HepG2 (cell line): ENCODE data around the gene DOK4. TPM values are rescaled to one million over a fixed set of nuclear protein-coding genes. Genes with fewer than 3 reads are reported as not detected.

Experiments
- CC2D1A ChIP-seq: sonication (generic); formaldehyde crosslinking; IDR thresholded peaks from 2 replicates; pipeline ENCODE4 v1.8.1; 2023; ENCODE audit warnings: mild to moderate bottlenecking, missing genetic modification reagents
- ELF1 ChIP-seq: sonication (generic); formaldehyde crosslinking; IDR thresholded peaks from 2 replicates; pipeline ENCODE4 v1.4.0; 2020; ENCODE audit warnings: missing genetic modification reagents
- ELF4 ChIP-seq: sonication (generic); formaldehyde crosslinking; IDR thresholded peaks from 2 replicates; pipeline ENCODE4 v1.5.0; 2020; ENCODE audit warnings: missing genetic modification reagents, mild to moderate bottlenecking, moderate library complexity, borderline replicate concordance
- EP300 ChIP-seq, 3 experiments: sonication (generic) in 1 of 3; formaldehyde crosslinking in 1 of 3; IDR thresholded peaks; 2 replicates each; pipeline versions ENCODE4 v1.5.1 to v1.6.1; 2011 to 2020; ENCODE audit warnings: low read depth in 2 of 3, low read length in 2 of 3, borderline replicate concordance in 1 of 3, improper control_type of control experiment in 1 of 3, mild to moderate bottlenecking in 1 of 3, missing genetic modification reagents in 1 of 3, moderate library complexity in 1 of 3
- ERF ChIP-seq: IDR thresholded peaks from 2 replicates; pipeline ENCODE4 v1.6.1; 2018; ENCODE audit warnings: missing biosample characterization, missing genetic modification reagents
- FOXA1 ChIP-seq, 2 experiments: fragments of 450-650 bp in 1 of 2; sonication (generic) in 1 of 2; formaldehyde crosslinking in 1 of 2; IDR thresholded peaks; 2 replicates each; pipeline versions ENCODE4 v1.4.0 to v1.6.1; 2016 to 2020; ENCODE audit warnings: missing genetic modification reagents in 1 of 2
- HCFC1 ChIP-seq: fragments of 150-350 bp; IDR thresholded peaks from 2 replicates; pipeline ENCODE4 v1.6.1; 2014; ENCODE audit warnings: low read depth, low read length
- HNF4A ChIP-seq: sonication (generic); formaldehyde crosslinking; IDR thresholded peaks from 2 replicates; pipeline ENCODE4 v1.4.0; 2020; ENCODE audit warnings: missing genetic modification reagents
- MED8 ChIP-seq: sonication (generic); formaldehyde crosslinking; IDR thresholded peaks from 2 replicates; pipeline ENCODE4 v1.8.1; 2023; ENCODE audit warnings: mild to moderate bottlenecking, missing genetic modification reagents; ENCODE audit not compliant: insufficient replicate concordance
- NCOA5 ChIP-seq: sonication (generic); formaldehyde crosslinking; IDR thresholded peaks from 2 replicates; pipeline ENCODE4 v1.4.0; 2020; ENCODE audit warnings: missing genetic modification reagents
- NCOR1 ChIP-seq: fragments of 200-600 bp; sonication (generic); IDR thresholded peaks from 2 replicates; pipeline ENCODE4 v1.7.0; 2017; ENCODE audit warnings: antibody characterized with exemption, low read length, borderline replicate concordance
- NFYC ChIP-seq: IDR thresholded peaks from 2 replicates; pipeline ENCODE4 v1.6.1; 2016; ENCODE audit warnings: missing genetic modification reagents, missing compliant biosample characterization
- RBM22 ChIP-seq: fragments of 200-400 bp; formaldehyde crosslinking; optimal IDR thresholded peaks from 2 replicates; pipeline ENCODE3; 2017; ENCODE audit warnings: mild to moderate bottlenecking, low read length, moderate library complexity
- RFX3 ChIP-seq: IDR thresholded peaks from 2 replicates; pipeline ENCODE4 v1.6.1; 2016; ENCODE audit warnings: missing biosample characterization, missing genetic modification reagents
- SCMH1 ChIP-seq: sonication (generic); formaldehyde crosslinking; IDR thresholded peaks from 2 replicates; pipeline ENCODE4 v1.9.0; 2021; ENCODE audit warnings: missing genetic modification reagents, mild to moderate bottlenecking, borderline replicate concordance
- SKI ChIP-seq: fragments of 450-650 bp; IDR thresholded peaks from one replicate; pipeline ENCODE4 v1.6.1; 2018; ENCODE audit warnings: mild to moderate bottlenecking; ENCODE audit not compliant: partially characterized antibody
- TCF12 ChIP-seq, 2 experiments: fragments of 450-650 bp in 1 of 2; sonication (generic) in 1 of 2; formaldehyde crosslinking in 1 of 2; IDR thresholded peaks; 2 replicates each; pipeline versions ENCODE4 v1.6.1 to v1.8.0; 2017 to 2022; ENCODE audit warnings: antibody characterized with exemption in 1 of 2, mild to moderate bottlenecking in 1 of 2, missing genetic modification reagents in 1 of 2, moderate library complexity in 1 of 2
- ZBED4 ChIP-seq: sonication (generic); formaldehyde crosslinking; IDR thresholded peaks from 2 replicates; pipeline ENCODE4 v1.4.0; 2020; ENCODE audit warnings: missing genetic modification reagents, borderline replicate concordance
- ZFY ChIP-seq: sonication (generic); formaldehyde crosslinking; IDR thresholded peaks from 2 replicates; pipeline ENCODE4 v1.4.0; 2020; ENCODE audit warnings: missing genetic modification reagents
- ZMYM3 ChIP-seq: sonication (generic); formaldehyde crosslinking; IDR thresholded peaks from 2 replicates; pipeline ENCODE4 v1.5.1; 2020; ENCODE audit warnings: mild to moderate bottlenecking, missing genetic modification reagents
- ZNF256 ChIP-seq: sonication (generic); formaldehyde crosslinking; conservative IDR thresholded peaks from 2 replicates; pipeline ENCODE4 v1.4.0; 2020; ENCODE audit warnings: missing genetic modification reagents
- ZNF441 ChIP-seq: sonication (generic); formaldehyde crosslinking; IDR thresholded peaks from 2 replicates; pipeline ENCODE4 v1.7.0; 2021; ENCODE audit warnings: missing genetic modification reagents, borderline replicate concordance
- ZNF451 ChIP-seq: sonication (generic); formaldehyde crosslinking; IDR thresholded peaks from 2 replicates; pipeline ENCODE4 v1.5.0; 2020; ENCODE audit warnings: mild to moderate bottlenecking, missing genetic modification reagents
- ZNF572 ChIP-seq: sonication (generic); formaldehyde crosslinking; IDR thresholded peaks from 2 replicates; pipeline ENCODE4 v1.5.1; 2020; ENCODE audit warnings: mild to moderate bottlenecking, missing genetic modification reagents
- ZNF781 ChIP-seq: sonication (generic); formaldehyde crosslinking; IDR thresholded peaks from 2 replicates; pipeline ENCODE4 v1.5.1; 2020; ENCODE audit warnings: borderline replicate concordance, mild to moderate bottlenecking, missing genetic modification reagents; ENCODE audit errors: not compliant biosample characterization
- ZNF891 ChIP-seq: sonication (generic); formaldehyde crosslinking; IDR thresholded peaks from 2 replicates; pipeline ENCODE4 v1.5.0; 2020; ENCODE audit warnings: mild to moderate bottlenecking, missing genetic modification reagents
- ZSCAN21 ChIP-seq: sonication (generic); formaldehyde crosslinking; IDR thresholded peaks from 2 replicates; pipeline ENCODE4 v1.8.0; 2022; ENCODE audit warnings: mild to moderate bottlenecking, missing genetic modification reagents, moderate library complexity, borderline replicate concordance
- polyA plus RNA-seq, 8 experiments: library from polyadenylated mRNA; depleted of rRNA in 3 of 8; stranded (reverse) in 7 of 8; unstranded in 1 of 8; fragments of >200 nt; fragmentation: Illumina TruSeq in 4 of 8; extraction: Trizol in 4 of 8; gene quantifications; 2 replicates each; pipeline versions ENCODE4 v1.2.1 to v1.2.3, GENCODE V29; 2011 to 2016; ENCODE audit warnings: low read depth in 4 of 8, missing spikeins in 1 of 8, mixed read lengths in 1 of 8; ENCODE audit not compliant: insufficient read depth in 1 of 8
- total RNA-seq, 5 experiments: library from RNA; depleted of rRNA; stranded (reverse); fragments of >200 nt; fragmentation: Illumina TruSeq; extraction: Trizol; gene quantifications; 2 replicates each; pipeline ENCODE4 v1.2.3, GENCODE V29; 2016; ENCODE audit warnings: low read depth in 1 of 5

Gene DOK4
- total and polyA plus RNA-seq, 2 of the 13 experiments (the other 11 are each of a cell fraction or from before 2014, with no cell fraction given) = 52.7 to 70.0 TPM

GRCh38 chr16:57479976-57480753 lies 6.1 kb downstream of the DOK4 start (continued):
- TF ChIP-seq TCF12 (IDR thresholded peaks at IDR 0.05) (no peak), TCF12 (CRISPR knock-in tag; IDR thresholded peaks at IDR 0.05) (0 out of 2 replicates have a peak, but pooled peaks have one; percentile 79), NFYC (CRISPR knock-in tag) (no peak), ELF1 (peak; percentile 92), FOXA1 (IDR thresholded peaks at IDR 0.05) (no peak), FOXA1 (CRISPR knock-in tag; IDR thresholded peaks at IDR 0.05) (no peak), ZBED4 (CRISPR knock-in tag) (peak; percentile 81), ERF (CRISPR knock-in tag) (peak; percentile 43; the same call in 1 of the 2 replicates), NCOA5 (CRISPR knock-in tag) (no peak), HCFC1 (0 out of 2 replicates have a peak, but pooled peaks have one; percentile 6), ZMYM3 (no peak), ZNF891 (CRISPR knock-in tag) (0 out of 2 replicates have a peak, but pooled peaks have one; percentile 12), ZNF441 (CRISPR knock-in tag) (peak; percentile 45; the same call in 1 of the 2 replicates), SCMH1 (CRISPR knock-in tag) (no peak), EP300 (IDR thresholded peaks at IDR 0.05; ENCODE audit: low read depth in 2 of 2, low read length in 2 of 2) (peak; percentile 62 to 74), EP300 (CRISPR knock-in tag; IDR thresholded peaks at IDR 0.05; ENCODE audit: borderline replicate concordance) (peak; percentile 43), ZNF781 (CRISPR knock-in tag) (peak; percentile 14), ELF4 (CRISPR knock-in tag) (peak; percentile 87; the same call in 1 of the 2 replicates), RBM22 (peak; percentile 3), ZNF451 (CRISPR knock-in tag) (0 out of 2 replicates have a peak, but pooled peaks have one; percentile 42), CC2D1A (CRISPR knock-in tag) (no peak), ZFY (CRISPR knock-in tag) (peak; percentile 92), MED8 (CRISPR knock-in tag) (no peak), NCOR1 (peak; percentile 76), ZNF572 (CRISPR knock-in tag) (no peak), ZNF256 (0 out of 2 replicates have a peak, but pooled peaks have one; percentile 5), ZSCAN21 (CRISPR knock-in tag) (peak; percentile 70; the same call in 1 of the 2 replicates), RFX3 (no peak), HNF4A (CRISPR knock-in tag) (peak; percentile 97), SKI (peak; percentile 43)
